Upper lobe of left lung (tissue), 6 donors: ENCODE data around the gene TPSD1. TPM values are rescaled to one million over a fixed set of nuclear protein-coding genes. Genes with fewer than 3 reads are reported as not detected.

Experiments used
- ATAC-seq, 2 donors: fragments of 200-7000 bp; cut with Tn5 transposase; one replicate each; pipeline ENCODE4 v1.9.1; 2022; ENCODE audit warnings: mild to moderate bottlenecking in 2 of 2, moderate library complexity in 2 of 2; ENCODE audit not compliant: low FRiP score in 2 of 2
- DNase-seq, 2 donors: peaks; one replicate each; pipeline ENCODE4 v3.0.0-alpha.2; 2019 to 2020
- H3K27ac ChIP-seq, 4 donors: fragments of 200-600 bp; sonication (generic); one replicate each; pipeline ENCODE4 v1.5.1; 2016 to 2019
- H3K27me3 ChIP-seq, 4 donors: fragments of 200-600 bp; sonication (generic); one replicate each; pipeline ENCODE4 v1.5.1; 2017 to 2019
- H3K36me3 ChIP-seq, 4 donors: fragments of 200-600 bp; sonication (generic); one replicate each; pipeline ENCODE4 v1.5.1; 2016 to 2019
- H3K4me1 ChIP-seq, 4 donors: fragments of 200-600 bp; sonication (generic); one replicate each; pipeline ENCODE4 v1.5.1; 2018 to 2019
- H3K4me3 ChIP-seq, 4 donors: fragments of 200-600 bp; sonication (generic); one replicate each; pipeline ENCODE4 v1.5.1; 2017 to 2019; ENCODE audit warnings: mild to moderate bottlenecking in 2 of 4, moderate library complexity in 1 of 4
- H3K9me3 ChIP-seq, 4 donors: fragments of 200-600 bp; sonication (generic); one replicate each; pipeline ENCODE4 v1.5.1; 2018 to 2019
- EP300 ChIP-seq, 4 donors: sonication (generic); formaldehyde crosslinking; IDR thresholded peaks; one replicate each; pipeline ENCODE4 v1.5.1; 2017; ENCODE audit warnings: antibody characterized with exemption in 4 of 4, control low read depth in 2 of 4
- POLR2A ChIP-seq, 4 donors: fragments of 450-650 bp; IDR thresholded peaks; one replicate each; pipeline ENCODE4 v1.5.1; 2016 to 2017; ENCODE audit warnings: antibody characterized with exemption in 4 of 4, mild to moderate bottlenecking in 2 of 4
- POLR2AphosphoS5 ChIP-seq, 2 donors: sonication (generic); formaldehyde crosslinking; IDR thresholded peaks; one replicate each; pipeline ENCODE4 v1.5.1; 2017; ENCODE audit warnings: antibody characterized with exemption in 2 of 2
- WGBS, 2 donors: methylation state at CpG; one replicate each; pipeline ENCODE4 v1.1.5; 2017 to 2018; 5-methylcytosine and 5-hydroxymethylcytosine counted together
- total RNA-seq, 6 donors: library from RNA; depleted of rRNA in 4 of 6; stranded (reverse); fragments of >200 nt in 4 of 6; gene quantifications; one replicate each; pipeline versions ENCODE4 v1.1.0 to v1.2.1, GENCODE V29; 2016 to 2021
- TF ChIP-seq, protein P1 (sequence below), 6 experiments: fragments of 450-650 bp in 4 of 6; fragments of 200-600 bp in 2 of 6; sonication (generic) in 2 of 6; IDR thresholded peaks; one replicate each; pipeline ENCODE4 v1.5.1; 2016 to 2019; ENCODE audit warnings: antibody characterized with exemption in 6 of 6
- donor health status: DM: no; HTN: no; CAD: no; lungs with moderate emphysema.
- donor health status: DM: no; HTN: yes; CAD: no; lungs with severe emphysema.

The TPSD1 gene
- total RNA-seq, 6 donors from 2014 or later = 1.3 to 14.0 (median 6.4) TPM

DNA sequence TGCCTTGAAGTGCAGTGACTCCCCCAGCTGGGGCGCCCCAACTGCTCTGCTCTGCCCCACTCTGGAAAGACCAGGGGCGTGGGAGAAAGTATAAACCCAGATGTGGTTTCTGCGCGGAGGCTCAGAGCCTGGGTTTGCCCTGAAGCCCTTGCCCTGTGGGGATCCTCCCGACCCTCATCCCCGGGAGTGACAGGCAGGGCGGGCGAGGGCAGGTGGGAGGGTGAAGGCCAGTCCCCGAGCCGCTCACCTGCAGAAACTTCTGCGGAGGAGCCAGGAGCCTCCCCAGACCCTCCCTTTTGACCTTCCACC is 3.8 kb downstream of the TPSD1 start:
- WGBS, 2 donors = 20% methylated on average over 2 to 11 of the region's 11 CpGs

DNA sequence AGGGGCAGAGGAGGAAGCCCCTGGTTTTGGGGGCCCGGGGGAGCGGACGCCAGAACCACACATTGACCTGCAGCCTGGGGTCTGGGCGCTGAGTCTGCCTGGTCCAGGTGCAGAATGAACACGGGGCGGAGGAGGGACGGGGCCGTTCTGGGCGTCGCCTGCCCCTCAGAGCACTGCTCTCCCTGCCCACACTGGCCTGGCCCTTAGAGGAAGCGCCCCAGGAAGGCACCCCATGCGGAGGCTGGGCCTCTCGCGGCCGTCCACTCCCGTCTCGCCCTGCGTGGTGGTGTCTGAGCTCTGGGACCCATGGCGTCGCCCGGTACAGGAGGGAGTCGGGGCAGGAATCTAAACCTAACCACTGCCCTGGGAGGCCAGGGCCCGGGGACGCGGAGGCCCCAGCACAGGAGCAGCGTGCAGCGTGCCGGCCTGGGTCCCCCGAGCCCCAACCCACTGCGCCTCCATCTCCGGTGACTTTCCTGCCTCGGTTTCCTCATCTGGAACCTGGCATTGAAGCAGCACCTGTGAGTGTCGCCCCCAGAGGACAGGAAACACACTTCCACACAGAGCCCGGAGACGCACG is 4.3 kb downstream of the TPSD1 start:
- no peaks in the 10 kb centered on the region for H3K36me3 ChIP-seq
- H3K4me3 ChIP-seq = no peak overlapping the region
- no peaks in the 10 kb centered on the region for H3K9me3 ChIP-seq
- 41 to 58% methylated on average over 3 to 19 of the region's 36 CpGs for WGBS, 2 donors
- TF ChIP-seq POLR2AphosphoS5 (IDR thresholded peaks at IDR 0.05) (no peak), EP300 (IDR thresholded peaks at IDR 0.05) (no peak), POLR2A (IDR thresholded peaks at IDR 0.05) (no peak)
- TF ChIP-seq, protein P1, sequence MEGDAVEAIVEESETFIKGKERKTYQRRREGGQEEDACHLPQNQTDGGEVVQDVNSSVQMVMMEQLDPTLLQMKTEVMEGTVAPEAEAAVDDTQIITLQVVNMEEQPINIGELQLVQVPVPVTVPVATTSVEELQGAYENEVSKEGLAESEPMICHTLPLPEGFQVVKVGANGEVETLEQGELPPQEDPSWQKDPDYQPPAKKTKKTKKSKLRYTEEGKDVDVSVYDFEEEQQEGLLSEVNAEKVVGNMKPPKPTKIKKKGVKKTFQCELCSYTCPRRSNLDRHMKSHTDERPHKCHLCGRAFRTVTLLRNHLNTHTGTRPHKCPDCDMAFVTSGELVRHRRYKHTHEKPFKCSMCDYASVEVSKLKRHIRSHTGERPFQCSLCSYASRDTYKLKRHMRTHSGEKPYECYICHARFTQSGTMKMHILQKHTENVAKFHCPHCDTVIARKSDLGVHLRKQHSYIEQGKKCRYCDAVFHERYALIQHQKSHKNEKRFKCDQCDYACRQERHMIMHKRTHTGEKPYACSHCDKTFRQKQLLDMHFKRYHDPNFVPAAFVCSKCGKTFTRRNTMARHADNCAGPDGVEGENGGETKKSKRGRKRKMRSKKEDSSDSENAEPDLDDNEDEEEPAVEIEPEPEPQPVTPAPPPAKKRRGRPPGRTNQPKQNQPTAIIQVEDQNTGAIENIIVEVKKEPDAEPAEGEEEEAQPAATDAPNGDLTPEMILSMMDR (IDR thresholded peaks at IDR 0.05) = no peak
- H3K27ac ChIP-seq = no peak overlapping the region
- DNase-seq = peak in 1 of 2 donors; percentile 77
- no peak for ATAC-seq
- peaks cover 0 to 9% (median 0%) of the 10 kb centered on the region in 4 donors for H3K4me1 ChIP-seq
- peaks cover 0 to 25% (median 8%) of the 10 kb centered on the region in 4 donors for H3K27me3 ChIP-seq

More for the DNA sequence above, 3.8 kb downstream of the TPSD1 start:
- Histone ChIP-seq H3K4me1 (peaks cover 0 to 9% (median 0%) of the 10 kb centered on the region in 4 donors), H3K9me3 (no peaks in the 10 kb centered on the region), H3K4me3 (no peak overlapping the region), H3K36me3 (no peaks in the 10 kb centered on the region), H3K27me3 (peaks cover 0 to 25% (median 8%) of the 10 kb centered on the region in 4 donors), H3K27ac (no peak overlapping the region)
- DNase-seq = peak in 1 of 2 donors; percentile 43
- no peak for ATAC-seq
- TF ChIP-seq POLR2AphosphoS5 (IDR thresholded peaks at IDR 0.05) = no peak
- TF ChIP-seq, protein P1 (IDR thresholded peaks at IDR 0.05) = no peak
- TF ChIP-seq POLR2A (IDR thresholded peaks at IDR 0.05) = no peak
- no peak for TF ChIP-seq EP300 (IDR thresholded peaks at IDR 0.05)

DNA sequence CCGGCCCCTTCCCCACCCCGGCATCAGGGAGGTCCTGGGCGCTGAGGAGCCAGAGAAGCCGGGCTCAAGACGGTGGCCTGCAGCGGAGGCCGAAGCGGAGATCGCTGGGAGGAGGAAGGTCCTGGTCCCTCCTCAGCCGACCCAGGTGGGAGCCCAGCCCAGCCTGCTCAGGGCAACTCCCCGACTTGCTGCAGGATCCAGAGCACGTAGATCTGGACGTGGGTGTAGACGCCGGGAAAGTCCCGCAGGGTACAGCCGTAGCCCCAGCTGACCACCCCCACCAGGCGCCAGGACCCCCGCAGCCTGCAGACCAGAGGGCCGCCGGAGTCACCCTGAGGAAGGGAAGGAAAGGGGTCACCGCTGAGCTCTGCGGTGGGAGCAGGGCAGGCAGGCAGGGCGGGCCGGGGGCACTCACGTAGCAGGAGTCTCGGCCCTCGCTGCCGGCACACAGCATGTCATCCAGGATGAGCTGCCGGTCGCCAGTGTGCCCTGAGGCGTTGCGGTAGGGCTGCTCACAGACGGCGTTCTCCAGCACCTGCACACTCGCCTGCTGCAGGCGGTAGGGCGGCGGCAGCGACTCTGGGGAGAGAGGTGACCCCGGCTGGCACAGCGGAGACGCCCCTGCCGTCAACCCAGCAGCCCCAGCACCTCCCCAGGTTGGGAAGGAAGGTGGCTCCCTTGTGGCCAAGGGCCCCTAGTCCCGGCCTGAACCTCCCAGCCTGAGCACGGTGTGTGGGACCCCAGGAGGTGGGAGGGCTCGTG is 5.4 kb downstream of the TPSD1 start:
- Histone ChIP-seq H3K36me3 (no peaks in the 10 kb centered on the region), H3K27me3 (peaks cover 0 to 25% (median 8%) of the 10 kb centered on the region in 4 donors), H3K4me1 (peaks cover 0 to 9% (median 0%) of the 10 kb centered on the region in 4 donors), H3K27ac (no peak overlapping the region), H3K9me3 (no peaks in the 10 kb centered on the region), H3K4me3 (no peak overlapping the region)
- WGBS, 2 donors = 6 to 33% methylated on average over 10 to 42 of the region's 47 CpGs
- TF ChIP-seq, protein P1 (IDR thresholded peaks at IDR 0.05) = no peak
- TF ChIP-seq EP300 (IDR thresholded peaks at IDR 0.05) = no peak
- no peak for TF ChIP-seq POLR2AphosphoS5 (IDR thresholded peaks at IDR 0.05)
- TF ChIP-seq POLR2A (IDR thresholded peaks at IDR 0.05) = no peak
- DNase-seq = peak in 1 of 2 donors; percentile 61
- no peak for ATAC-seq

GRCh38 chr16:1262210-1262845 is 6.5 kb downstream of the TPSD1 start:
- H3K27me3 ChIP-seq = peaks cover 0 to 21% (median 8%) of the 10 kb centered on the region in 4 donors
- H3K27ac ChIP-seq = no peak overlapping the region
- H3K9me3 ChIP-seq = no peaks in the 10 kb centered on the region
- WGBS, 2 donors = 78 to 90% methylated on average over 16 to 32 of the region's 32 CpGs
- DNase-seq (peak in 1 of 2 donors; percentile 58), ATAC-seq (no peak)
- peaks cover 0 to 9% (median 0%) of the 10 kb centered on the region in 4 donors for H3K4me1 ChIP-seq
- no peaks in the 10 kb centered on the region for H3K36me3 ChIP-seq
- no peak overlapping the region for H3K4me3 ChIP-seq
- no peak for TF ChIP-seq POLR2A (IDR thresholded peaks at IDR 0.05)
- TF ChIP-seq, protein P1 (IDR thresholded peaks at IDR 0.05) = no peak
- TF ChIP-seq POLR2AphosphoS5 (IDR thresholded peaks at IDR 0.05) = no peak
- TF ChIP-seq EP300 (IDR thresholded peaks at IDR 0.05) = no peak
